ENCODE data around the gene LUZP2. TPM values are rescaled to one million over a fixed set of nuclear protein-coding genes. Genes with fewer than 3 reads are reported as not detected.

The LUZP2 gene
- polyA plus RNA-seq, 1 of the 3 experiments (the other 2 are of a cell fraction): 0.03 TPM

GRCh38 chr11:24575392-24575791 lies 78.5 kb downstream of the LUZP2 start:
- Histone ChIP-seq H3K4me3 (ENCODE audit: low read depth in 2 of 2, low read length in 1 of 2) (no peak overlapping the region), H3K27ac (ENCODE audit: low read depth in 2 of 2, low read length in 1 of 2) (peak overlapping the region in 1 of 2 experiments; percentile 69; a peak in 2 of 4 replicates), H3F3A (replicated peaks; ENCODE audit: insufficient read depth) (peaks cover 17% of the 10 kb centered on the region), H3K36me3 (replicated peaks in 1 of 2; ENCODE audit: control insufficient read depth in 1 of 2, insufficient read depth in 2 of 2, low read length in 1 of 2) (no peaks in the 10 kb centered on the region), H2AFZ (ENCODE audit: low read depth) (0 out of 2 replicates have a peak overlapping the region, but pooled peaks have one; percentile 24), H3K9me3 (no peaks in the 10 kb centered on the region), H3K27me3 (ENCODE audit: insufficient read depth) (no peaks in the 10 kb centered on the region), H3K4me1 (ENCODE audit: control insufficient read depth in 1 of 2, insufficient read depth in 2 of 2, low read depth in 1 of 2, low read length in 1 of 2) (no peaks in the 10 kb centered on the region; a peak in 1 of 4 replicates), H3K4me2 (peak overlapping the region; percentile 16; the same call in 1 of the 2 replicates), H3K79me2 (ENCODE audit: insufficient read depth) (no peaks in the 10 kb centered on the region), H3K9me2 (no peaks in the 10 kb centered on the region), H4K20me1 (ENCODE audit: insufficient read depth) (no peaks in the 10 kb centered on the region), H3K9ac (no peak overlapping the region; the same call in 1 of the 2 replicates)
- DNase-seq: no peak
- TF ChIP-seq TCF12 (IDR thresholded peaks at IDR 0.05) (peak; percentile 79), EP300 (IDR thresholded peaks at IDR 0.05; ENCODE audit: borderline replicate concordance in 1 of 2, low read depth in 1 of 2, low read length in 1 of 2) (peak in 1 of 2 experiments; percentile 82; a peak in 2 of 4 replicates), FOXM1 (IDR thresholded peaks at IDR 0.05; ENCODE audit: low read depth) (0 out of 2 replicates have a peak, but pooled peaks have one; percentile 45), POLR2AphosphoS5 (IDR thresholded peaks at IDR 0.05; ENCODE audit: low read depth, low read length) (peak; percentile 29; the same call in 1 of the 2 replicates), RXRA (IDR thresholded peaks at IDR 0.05; ENCODE audit: borderline replicate concordance, low read depth) (0 out of 2 replicates have a peak, but pooled peaks have one; percentile 38), PBX3 (IDR thresholded peaks at IDR 0.05) (peak; percentile 94), JUND (IDR thresholded peaks at IDR 0.05) (peak; percentile 95), EZH2phosphoT487 (IDR thresholded peaks at IDR 0.05; ENCODE audit: borderline replicate concordance, low read depth) (no peak), MEF2A (IDR thresholded peaks at IDR 0.05; ENCODE audit: borderline replicate concordance, low read depth) (peak; percentile 66; the same call in 1 of the 2 replicates), ZBTB33 (IDR thresholded peaks at IDR 0.05; ENCODE audit: borderline replicate concordance, low read depth) (no peak), TEAD4 (IDR thresholded peaks at IDR 0.05; ENCODE audit: borderline replicate concordance, insufficient read depth) (peak; percentile 68; the same call in 1 of the 2 replicates), IRF3 (IDR thresholded peaks at IDR 0.05; ENCODE audit: low read depth, low read length) (no peak), SMC3 (IDR thresholded peaks at IDR 0.05; ENCODE audit: low read depth, low read length) (no peak), NFIC (IDR thresholded peaks at IDR 0.05; ENCODE audit: borderline replicate concordance) (peak; percentile 70; the same call in 1 of the 2 replicates), FOSL2 (IDR thresholded peaks at IDR 0.05; ENCODE audit: borderline replicate concordance, low read depth) (peak; percentile 92)
- 14% methylated on average over 2 of the region's 2 CpGs for WGBS (ENCODE audit: low lambda C conversion rate)
- POLR2A ChIA-PET: no interaction called here
- CTCF ChIA-PET: no interaction called here

Measured in SK-N-SH (cell line).